Fibroblast of lung (primary cell): Measurements from ENCODE around the gene CDKN2D.

ENCODE experiments used
- EZH2 ChIP-seq: IDR thresholded peaks from 2 replicates; pipeline ENCODE4 v1.5.1; 2012; ENCODE audit warnings: low read length, control low read depth, mild to moderate bottlenecking; ENCODE audit errors: missing control alignments
- TF ChIP-seq, protein P1 (sequence below), 2 donors: IDR thresholded peaks in 1 of 2; conservative IDR thresholded peaks in 1 of 2; 1 replicate in 1 of 2; 2 replicates in 1 of 2; pipeline ENCODE4 v1.5.1; 2011 to 2012; ENCODE audit warnings: low read length in 2 of 2, control low read depth in 1 of 2, inconsistent platforms in 1 of 2, low read depth in 1 of 2, mild to moderate bottlenecking in 1 of 2

DNA sequence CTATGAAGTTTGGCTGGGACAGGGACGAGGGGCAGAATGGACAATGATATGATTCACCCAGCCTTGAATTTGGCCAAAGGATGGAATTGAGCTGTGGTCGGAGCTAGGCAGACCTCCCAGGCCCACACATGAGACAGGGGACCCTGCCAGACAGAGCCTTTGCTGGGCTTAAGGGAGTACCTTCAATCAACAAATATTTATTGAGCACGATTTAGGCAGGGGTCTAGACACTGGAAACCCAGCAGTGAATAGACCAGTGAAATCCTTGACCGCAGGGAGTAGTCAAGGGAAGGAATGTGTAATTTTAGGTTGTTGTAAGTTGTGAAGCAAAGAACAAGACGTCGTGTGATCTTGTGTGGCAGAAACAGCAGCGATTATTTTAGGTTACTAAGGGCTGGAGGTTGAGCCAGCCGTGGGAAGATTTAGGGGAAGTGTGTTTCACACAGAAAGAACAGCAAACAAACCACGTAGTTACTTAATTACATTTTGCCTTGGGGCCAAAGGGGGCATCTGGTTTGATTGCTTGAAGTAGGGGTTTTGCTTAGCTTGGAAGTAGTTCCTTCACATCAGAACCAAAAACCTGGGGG lies 35.2 kb upstream of the CDKN2D start:
- TF ChIP-seq, protein P1, sequence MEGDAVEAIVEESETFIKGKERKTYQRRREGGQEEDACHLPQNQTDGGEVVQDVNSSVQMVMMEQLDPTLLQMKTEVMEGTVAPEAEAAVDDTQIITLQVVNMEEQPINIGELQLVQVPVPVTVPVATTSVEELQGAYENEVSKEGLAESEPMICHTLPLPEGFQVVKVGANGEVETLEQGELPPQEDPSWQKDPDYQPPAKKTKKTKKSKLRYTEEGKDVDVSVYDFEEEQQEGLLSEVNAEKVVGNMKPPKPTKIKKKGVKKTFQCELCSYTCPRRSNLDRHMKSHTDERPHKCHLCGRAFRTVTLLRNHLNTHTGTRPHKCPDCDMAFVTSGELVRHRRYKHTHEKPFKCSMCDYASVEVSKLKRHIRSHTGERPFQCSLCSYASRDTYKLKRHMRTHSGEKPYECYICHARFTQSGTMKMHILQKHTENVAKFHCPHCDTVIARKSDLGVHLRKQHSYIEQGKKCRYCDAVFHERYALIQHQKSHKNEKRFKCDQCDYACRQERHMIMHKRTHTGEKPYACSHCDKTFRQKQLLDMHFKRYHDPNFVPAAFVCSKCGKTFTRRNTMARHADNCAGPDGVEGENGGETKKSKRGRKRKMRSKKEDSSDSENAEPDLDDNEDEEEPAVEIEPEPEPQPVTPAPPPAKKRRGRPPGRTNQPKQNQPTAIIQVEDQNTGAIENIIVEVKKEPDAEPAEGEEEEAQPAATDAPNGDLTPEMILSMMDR (conservative IDR thresholded peaks at IDR 0.05 in 1 of 2, IDR thresholded peaks at IDR 0.05 in 1 of 2; ENCODE audit: low read depth in 1 of 2, low read length in 2 of 2) = no peak
- no peak for TF ChIP-seq EZH2
